Neural progenitor cell (in vitro differentiated cells): ENCODE measurements around the gene IFITM5. TPM values are rescaled to one million over a fixed set of nuclear protein-coding genes. Genes with fewer than 3 reads are reported as not detected.

Experiments
- DNase-seq: peaks from one replicate; pipeline ENCODE4 v3.0.0-alpha.2; 2016; ENCODE audit warnings: low spot score
- H2AFZ ChIP-seq: fragments of 200-600 bp; sonication (generic); replicated peaks from 2 replicates; pipeline ENCODE4 v1.6.1; 2016; ENCODE audit warnings: antibody characterized with exemption
- H3F3A ChIP-seq: fragments of 200-600 bp; sonication (generic); 2 replicates; pipeline ENCODE4 v1.6.1; 2016; ENCODE audit warnings: antibody characterized with exemption, low read depth
- H3K27ac ChIP-seq: fragments of 200-600 bp; sonication (generic); 2 replicates; pipeline ENCODE4 v1.5.1; 2016; ENCODE audit warnings: mild to moderate bottlenecking
- H3K27me3 ChIP-seq: fragments of 200-600 bp; sonication (generic); 2 replicates; pipeline ENCODE4 v1.6.1; 2016; ENCODE audit warnings: mild to moderate bottlenecking, moderate library complexity
- H3K36me3 ChIP-seq: fragments of 200-600 bp; sonication (generic); 2 replicates; pipeline ENCODE4 v1.5.1; 2016
- H3K4me1 ChIP-seq: fragments of 200-600 bp; sonication (generic); 2 replicates; pipeline ENCODE4 v1.6.1; 2016; ENCODE audit warnings: mixed run types
- H3K4me2 ChIP-seq: fragments of 200-600 bp; sonication (generic); 2 replicates; pipeline ENCODE4 v1.6.1; 2016
- H3K4me3 ChIP-seq: fragments of 200-600 bp; sonication (generic); 2 replicates; pipeline ENCODE4 v1.5.1; 2016
- H3K79me2 ChIP-seq: fragments of 200-600 bp; sonication (generic); 2 replicates; pipeline ENCODE4 v1.6.1; 2016; ENCODE audit warnings: low read depth
- H3K9ac ChIP-seq: fragments of 200-600 bp; sonication (generic); 2 replicates; pipeline ENCODE4 v1.6.1; 2016
- H3K9me3 ChIP-seq: fragments of 200-600 bp; sonication (generic); 2 replicates; pipeline ENCODE4 v1.5.1; 2016; ENCODE audit warnings: low read depth
- H4K20me1 ChIP-seq: fragments of 200-600 bp; sonication (generic); 2 replicates; pipeline ENCODE4 v1.6.1; 2016; ENCODE audit warnings: low read depth
- H3K27ac Mint-ChIP-seq: 3 replicates; pipeline ENCODE4 v1.8.0; 2021; ENCODE audit warnings: mixed read lengths
- H3K27me3 Mint-ChIP-seq: 2 replicates; pipeline ENCODE4 v1.8.0; 2022; ENCODE audit warnings: low read depth, mild to moderate bottlenecking, inconsistent platforms, moderate library complexity, mixed read lengths; ENCODE audit not compliant: insufficient read depth
- H3K36me3 Mint-ChIP-seq: 3 replicates; pipeline ENCODE4 v1.8.0; 2021; ENCODE audit warnings: mixed read lengths
- H3K4me1 Mint-ChIP-seq: 3 replicates; pipeline ENCODE4 v1.8.0; 2021; ENCODE audit warnings: mixed read lengths
- H3K4me3 Mint-ChIP-seq: 3 replicates; pipeline ENCODE4 v1.8.0; 2021; ENCODE audit warnings: mild to moderate bottlenecking, moderate library complexity, mixed read lengths
- H3K9me3 Mint-ChIP-seq: 3 replicates; pipeline ENCODE4 v1.8.0; 2020; ENCODE audit warnings: mixed read lengths
- CTCF ChIP-seq: fragments of 200-600 bp; sonication (generic); IDR thresholded peaks from 2 replicates; pipeline ENCODE4 v1.5.1; 2017; ENCODE audit warnings: antibody characterized with exemption, mild to moderate bottlenecking
- EZH2 ChIP-seq: fragments of 200-600 bp; sonication (generic); IDR thresholded peaks from 2 replicates; pipeline ENCODE4 v1.6.1; 2017; ENCODE audit warnings: antibody characterized with exemption, mild to moderate bottlenecking, moderate library complexity
- EZH2phosphoT487 ChIP-seq: fragments of 200-600 bp; sonication (generic); IDR thresholded peaks from 2 replicates; pipeline ENCODE4 v1.6.1; 2017; ENCODE audit warnings: antibody characterized with exemption
- total RNA-seq: library from RNA; depleted of rRNA; stranded (reverse); fragments of >200 nt; gene quantifications from 2 replicates; pipeline ENCODE4 v1.2.3, GENCODE V29; 2015; ENCODE audit warnings: low replicate concordance

Gene IFITM5
- total RNA-seq, 1 donor from 2014 or later, result not detected

DNA sequence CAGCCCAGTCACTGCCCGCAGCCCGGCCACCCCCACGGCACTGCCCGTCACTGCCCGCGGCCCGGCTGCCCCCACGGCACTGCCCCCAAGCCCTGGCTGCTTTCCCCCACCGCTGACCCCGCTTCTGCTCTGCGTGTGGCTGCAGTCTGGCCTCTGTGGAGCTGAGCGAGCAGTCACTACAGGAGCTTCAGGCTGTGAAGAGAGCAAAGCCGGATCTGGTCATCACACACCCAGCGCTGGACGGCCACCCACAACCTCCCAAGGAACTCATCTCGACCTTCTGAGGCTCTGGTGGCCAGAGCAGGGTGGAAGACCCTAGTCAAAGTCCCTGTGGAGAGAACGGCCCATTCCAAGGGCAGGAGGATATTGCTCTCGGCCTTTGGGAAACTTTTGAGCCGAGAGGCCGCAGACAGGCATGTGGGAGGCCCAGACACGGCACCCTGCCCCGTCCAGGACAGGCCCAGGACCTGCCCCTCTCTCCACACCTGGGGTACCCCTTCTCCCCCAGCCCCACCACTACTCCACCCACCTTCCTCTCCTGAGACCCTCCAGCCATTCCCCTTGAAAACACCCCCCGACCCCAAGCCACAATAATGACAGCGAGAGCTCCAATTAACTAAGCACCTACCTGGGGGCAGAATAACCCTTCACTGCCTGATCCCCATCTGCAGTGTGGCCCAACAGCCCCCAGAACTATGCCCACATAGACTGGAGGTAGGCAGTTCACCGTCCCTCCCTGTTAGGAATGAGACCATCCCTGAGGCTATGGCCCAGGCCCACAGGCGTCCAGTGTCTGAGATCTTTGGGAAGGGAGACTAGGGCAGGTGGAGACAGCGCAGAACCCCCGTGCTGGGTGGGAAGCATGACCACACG, 14.1 kb downstream of the IFITM5 start:
- H3K4me1 ChIP-seq, result peaks cover 17% of the 10 kb centered on the region
- peaks cover 19% of the 10 kb centered on the region for H3K27me3 Mint-ChIP-seq
- H3K4me3 ChIP-seq, result no peak overlapping the region
- H3K27ac Mint-ChIP-seq, result no peak overlapping the region
- H3K9me3 ChIP-seq, result no peaks in the 10 kb centered on the region
- H3K9ac ChIP-seq, result no peak overlapping the region
- H3K27me3 ChIP-seq, result peaks cover 24% of the 10 kb centered on the region
- no peaks in the 10 kb centered on the region for H4K20me1 ChIP-seq
- no peaks in the 10 kb centered on the region for H3K36me3 Mint-ChIP-seq
- H3K79me2 ChIP-seq, result no peaks in the 10 kb centered on the region
- H3K36me3 ChIP-seq, result no peaks in the 10 kb centered on the region
- H3K4me2 ChIP-seq, result no peak overlapping the region
- no peak overlapping the region for H3K4me3 Mint-ChIP-seq
- no peak overlapping the region for H3K27ac ChIP-seq
- H3K9me3 Mint-ChIP-seq, result peaks cover 2% of the 10 kb centered on the region
- no peak overlapping the region for H2AFZ ChIP-seq
- H3F3A ChIP-seq, result no peaks in the 10 kb centered on the region
- DNase-seq, result no peak
- TF ChIP-seq CTCF (no peak), EZH2phosphoT487 (no peak), EZH2 (no peak)
- H3K4me1 Mint-ChIP-seq, result peaks cover 19% of the 10 kb centered on the region

DNA sequence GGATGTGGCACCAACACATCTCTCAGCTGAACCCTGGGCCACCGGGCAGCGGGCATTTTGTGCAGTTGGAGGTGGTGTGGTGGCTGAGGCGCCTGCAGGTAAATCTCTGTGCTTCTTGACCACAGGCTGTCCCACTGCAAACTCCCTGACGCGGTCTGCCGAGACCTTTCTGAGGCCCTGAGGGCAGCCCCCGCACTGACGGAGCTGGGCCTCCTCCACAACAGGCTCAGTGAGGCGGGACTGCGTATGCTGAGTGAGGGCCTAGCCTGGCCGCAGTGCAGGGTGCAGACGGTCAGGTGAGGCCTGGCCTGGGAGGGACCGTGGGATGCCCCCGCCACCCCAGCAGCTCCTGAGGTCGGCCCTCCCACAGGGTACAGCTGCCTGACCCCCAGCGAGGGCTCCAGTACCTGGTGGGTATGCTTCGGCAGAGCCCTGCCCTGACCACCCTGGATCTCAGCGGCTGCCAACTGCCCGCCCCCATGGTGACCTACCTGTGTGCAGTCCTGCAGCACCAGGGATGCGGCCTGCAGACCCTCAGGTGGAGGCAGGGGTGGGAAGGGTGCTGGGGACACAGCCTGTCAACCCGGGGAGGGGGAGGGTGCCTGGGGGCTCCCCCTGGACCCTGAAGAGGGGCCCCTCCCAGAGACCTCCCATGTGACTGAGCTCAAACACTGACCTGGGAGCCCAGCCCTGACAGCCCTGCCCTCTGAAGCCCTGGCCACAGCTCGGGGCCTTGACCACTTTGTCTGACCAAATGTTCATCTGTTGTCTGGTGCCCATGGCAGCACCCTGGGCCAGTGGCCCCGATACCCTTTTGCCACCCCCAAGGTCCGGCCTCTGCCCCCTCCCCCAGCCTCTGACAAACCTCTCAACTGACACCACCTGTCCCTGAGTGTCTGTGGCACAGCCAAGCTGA, 15.0 kb downstream of the IFITM5 start:
- no peaks in the 10 kb centered on the region for H4K20me1 ChIP-seq
- no peak for DNase-seq
- Mint-ChIP-seq H3K4me1 (peaks cover 19% of the 10 kb centered on the region), H3K9me3 (peaks cover 2% of the 10 kb centered on the region), H3K27me3 (peaks cover 19% of the 10 kb centered on the region), H3K27ac (no peak overlapping the region), H3K4me3 (no peak overlapping the region), H3K36me3 (no peaks in the 10 kb centered on the region)
- TF ChIP-seq EZH2phosphoT487 (no peak), EZH2 (no peak), CTCF (no peak)
- H3K27me3 ChIP-seq, result peaks cover 29% of the 10 kb centered on the region
- no peak overlapping the region for H3K9ac ChIP-seq
- no peaks in the 10 kb centered on the region for H3K79me2 ChIP-seq
- no peaks in the 10 kb centered on the region for H3F3A ChIP-seq
- no peak overlapping the region for H2AFZ ChIP-seq
- H3K4me1 ChIP-seq, result peaks cover 11% of the 10 kb centered on the region
- H3K9me3 ChIP-seq, result no peaks in the 10 kb centered on the region
- no peak overlapping the region for H3K4me2 ChIP-seq
- no peak overlapping the region for H3K4me3 ChIP-seq
- no peak overlapping the region for H3K27ac ChIP-seq
- H3K36me3 ChIP-seq, result no peaks in the 10 kb centered on the region

- Histone ChIP-seq H3K36me3 (no peaks in the 10 kb centered on the region), H3K9ac (no peak overlapping the region), H3K79me2 (no peaks in the 10 kb centered on the region), H3K27ac (no peak overlapping the region), H2AFZ (no peak overlapping the region), H3F3A (no peaks in the 10 kb centered on the region), H3K4me3 (no peak overlapping the region), H3K27me3 (peaks cover 26% of the 10 kb centered on the region), H3K4me1 (peaks cover 10% of the 10 kb centered on the region), H4K20me1 (no peaks in the 10 kb centered on the region), H3K9me3 (no peaks in the 10 kb centered on the region), H3K4me2 (no peak overlapping the region)
- H3K36me3 Mint-ChIP-seq, result no peaks in the 10 kb centered on the region
- H3K27me3 Mint-ChIP-seq, result peaks cover 19% of the 10 kb centered on the region
- no peak overlapping the region for H3K4me3 Mint-ChIP-seq
- TF ChIP-seq EZH2phosphoT487 (no peak), EZH2 (no peak), CTCF (no peak)
- H3K27ac Mint-ChIP-seq, result peak overlapping the region; percentile 58
- H3K4me1 Mint-ChIP-seq, result peaks cover 19% of the 10 kb centered on the region
- peaks cover 3% of the 10 kb centered on the region for H3K9me3 Mint-ChIP-seq
- DNase-seq, result no peak
Measured at GRCh38 chr11:283405-284104, 15.8 kb downstream of the IFITM5 start.
